AG09319 (cell line): ENCODE results near the gene MRPL14.

Experiments
- DNase-seq: peaks from one replicate; pipeline ENCODE4 v3.0.0-alpha.2; 2010; ENCODE audit warnings: low read depth; ENCODE audit errors: extremely low read depth
- TF ChIP-seq, protein P1 (sequence below): IDR thresholded peaks from 2 replicates; pipeline ENCODE4 v1.5.1; 2011; ENCODE audit warnings: low read depth, mild to moderate bottlenecking, inconsistent platforms, low read length, moderate library complexity

MRPL14 gene

GRCh38 chr6:44072452-44072958 is 54.7 kb downstream of the MRPL14 start:
- no peak for DNase-seq
- TF ChIP-seq, protein P1, sequence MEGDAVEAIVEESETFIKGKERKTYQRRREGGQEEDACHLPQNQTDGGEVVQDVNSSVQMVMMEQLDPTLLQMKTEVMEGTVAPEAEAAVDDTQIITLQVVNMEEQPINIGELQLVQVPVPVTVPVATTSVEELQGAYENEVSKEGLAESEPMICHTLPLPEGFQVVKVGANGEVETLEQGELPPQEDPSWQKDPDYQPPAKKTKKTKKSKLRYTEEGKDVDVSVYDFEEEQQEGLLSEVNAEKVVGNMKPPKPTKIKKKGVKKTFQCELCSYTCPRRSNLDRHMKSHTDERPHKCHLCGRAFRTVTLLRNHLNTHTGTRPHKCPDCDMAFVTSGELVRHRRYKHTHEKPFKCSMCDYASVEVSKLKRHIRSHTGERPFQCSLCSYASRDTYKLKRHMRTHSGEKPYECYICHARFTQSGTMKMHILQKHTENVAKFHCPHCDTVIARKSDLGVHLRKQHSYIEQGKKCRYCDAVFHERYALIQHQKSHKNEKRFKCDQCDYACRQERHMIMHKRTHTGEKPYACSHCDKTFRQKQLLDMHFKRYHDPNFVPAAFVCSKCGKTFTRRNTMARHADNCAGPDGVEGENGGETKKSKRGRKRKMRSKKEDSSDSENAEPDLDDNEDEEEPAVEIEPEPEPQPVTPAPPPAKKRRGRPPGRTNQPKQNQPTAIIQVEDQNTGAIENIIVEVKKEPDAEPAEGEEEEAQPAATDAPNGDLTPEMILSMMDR = no peak

DNA sequence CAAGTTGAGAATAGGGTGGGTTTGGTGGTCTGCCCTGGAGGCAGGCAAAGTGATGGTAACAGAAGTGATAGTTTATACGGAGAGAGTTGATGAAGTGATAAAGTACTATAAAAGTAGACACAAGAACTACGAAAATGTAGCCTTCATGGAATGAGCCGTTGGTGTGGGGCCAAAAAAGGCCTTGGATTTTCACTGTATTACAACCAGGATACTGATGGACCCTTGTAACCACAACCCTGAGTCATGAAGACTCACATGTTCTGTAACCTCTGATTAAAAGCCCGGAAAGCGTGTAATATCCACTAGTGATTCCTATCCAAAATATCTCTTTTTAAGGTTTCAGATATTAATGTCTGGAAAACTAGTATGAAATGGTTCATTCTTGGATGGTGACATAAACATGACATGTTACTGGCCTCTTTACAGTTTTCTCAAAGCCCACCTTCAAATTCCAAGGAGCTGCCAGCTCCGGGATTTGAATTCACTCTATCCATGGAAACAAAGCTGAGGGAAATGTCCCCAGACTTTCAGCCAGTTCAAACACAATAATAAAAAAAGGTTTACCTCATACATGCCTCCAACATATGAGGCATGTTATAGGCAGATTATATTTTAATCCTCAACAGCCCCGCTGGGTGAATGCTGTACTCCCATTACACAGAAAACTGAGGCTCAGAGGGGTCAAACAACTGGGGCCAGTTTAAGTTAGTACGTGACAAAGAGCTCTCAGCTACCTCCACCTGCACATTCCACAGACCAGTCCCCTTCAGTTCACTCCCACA is 55.4 kb downstream of the MRPL14 start:
- peak; percentile 75 for DNase-seq
- TF ChIP-seq, protein P1 = no peak

DNA sequence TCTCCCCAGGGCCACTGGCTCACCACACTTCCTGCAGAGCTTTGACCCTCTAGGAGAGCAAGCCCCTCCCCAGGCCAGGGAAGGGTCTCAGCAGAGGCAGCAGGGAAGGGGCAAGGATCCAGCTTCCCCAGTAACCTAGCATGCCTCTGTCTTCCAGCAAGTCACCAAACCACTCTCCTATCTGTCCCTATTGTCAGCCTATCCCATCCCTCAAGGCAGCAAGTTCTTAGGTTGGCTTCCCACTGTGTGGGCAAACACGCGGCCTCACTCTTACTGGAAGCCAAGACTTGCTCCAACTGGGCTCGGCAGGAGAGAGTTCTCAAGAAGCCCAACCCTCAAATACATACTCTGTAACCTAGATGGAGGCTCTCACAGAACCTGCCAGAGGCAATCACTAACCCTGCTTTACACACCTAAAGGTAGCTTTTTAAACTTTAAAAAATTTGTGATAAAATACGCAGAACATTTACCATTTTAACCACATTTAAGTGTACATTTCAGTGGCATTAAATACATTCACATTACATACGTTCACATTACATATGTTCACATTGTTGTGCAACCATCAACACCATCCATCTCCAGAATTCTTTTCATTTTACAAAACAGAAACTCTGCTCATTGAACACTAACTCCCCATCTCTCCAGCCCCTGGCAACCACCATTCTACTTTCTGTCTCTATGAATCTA is 58.5 kb downstream of the MRPL14 start:
- TF ChIP-seq, protein P1 = no peak
- DNase-seq = no peak

GRCh38 chr6:44067173-44068139 is 59.8 kb downstream of the MRPL14 start:
- TF ChIP-seq, protein P1 = no peak
- no peak for DNase-seq

- DNase-seq = no peak
- TF ChIP-seq, protein P1 = no peak
Observed at GRCh38 chr6:44066394-44067172, 60.7 kb downstream of the MRPL14 start.

- DNase-seq = no peak
- TF ChIP-seq, protein P1 = no peak
Observed at GRCh38 chr6:44065443-44066140, 61.7 kb downstream of the MRPL14 start.
